NT2/D1 (cell line): ENCODE results near the gene MRC2.

Experiments used
- DNase-seq: peaks from one replicate; pipeline ENCODE4 v3.0.0-alpha.2; 2011; ENCODE audit warnings: low read depth, low spot score
- H3K27me3 ChIP-seq: 2 replicates; pipeline ENCODE4 v1.6.0; 2011; ENCODE audit warnings: mild to moderate bottlenecking; ENCODE audit not compliant: insufficient read length, insufficient read depth
- H3K36me3 ChIP-seq: 2 replicates; pipeline ENCODE4 v1.6.1; 2011; ENCODE audit warnings: mild to moderate bottlenecking, low read length, mixed read lengths; ENCODE audit not compliant: insufficient read depth, insufficient read length
- H3K4me1 ChIP-seq: 2 replicates; pipeline ENCODE4 v1.5.1; 2011; ENCODE audit not compliant: insufficient read depth, insufficient read length
- H3K4me3 ChIP-seq: 2 replicates; pipeline ENCODE4 v1.5.1; 2011; ENCODE audit warnings: low read depth; ENCODE audit not compliant: insufficient read length
- H3K9ac ChIP-seq: 2 replicates; pipeline ENCODE4 v1.6.0; 2011; ENCODE audit warnings: low read depth; ENCODE audit not compliant: insufficient read length
- H3K9me3 ChIP-seq: 2 replicates; pipeline ENCODE4 v1.5.1; 2011; ENCODE audit warnings: mild to moderate bottlenecking, low read length; ENCODE audit not compliant: insufficient read depth
- SUZ12 ChIP-seq: IDR thresholded peaks from 2 replicates; pipeline ENCODE4 v1.6.1; 2011; ENCODE audit not compliant: insufficient read length, insufficient read depth; ENCODE audit errors: extremely low read depth
- YY1 ChIP-seq: IDR thresholded peaks from 2 replicates; pipeline ENCODE4 v1.6.1; 2011; ENCODE audit not compliant: insufficient read length, insufficient read depth
- ZNF274 ChIP-seq: IDR thresholded peaks from 2 replicates; pipeline ENCODE4 v1.6.1; 2011; ENCODE audit warnings: mild to moderate bottlenecking, low read depth, low read length

The MRC2 gene

GRCh38 chr17:62678214-62678919 is 50.9 kb downstream of the MRC2 start:
- TF ChIP-seq SUZ12 = no peak
- no peak for TF ChIP-seq YY1
- no peak for TF ChIP-seq ZNF274
- no peaks in the 10 kb centered on the region for H3K9me3 ChIP-seq
- no peak overlapping the region for H3K9ac ChIP-seq
- H3K27me3 ChIP-seq = no peaks in the 10 kb centered on the region
- peaks cover 18% of the 10 kb centered on the region for H3K4me1 ChIP-seq
- no peak for DNase-seq
- H3K4me3 ChIP-seq = no peak overlapping the region
- peaks cover 82% of the 10 kb centered on the region for H3K36me3 ChIP-seq

GRCh38 chr17:62679866-62680377 is 52.5 kb downstream of the MRC2 start:
- no peak overlapping the region for H3K4me3 ChIP-seq
- H3K27me3 ChIP-seq = no peaks in the 10 kb centered on the region
- peaks cover 14% of the 10 kb centered on the region for H3K4me1 ChIP-seq
- H3K36me3 ChIP-seq = peaks cover 74% of the 10 kb centered on the region
- H3K9ac ChIP-seq = no peak overlapping the region
- no peaks in the 10 kb centered on the region for H3K9me3 ChIP-seq
- no peak for DNase-seq
- TF ChIP-seq ZNF274 (no peak), SUZ12 (no peak)

DNA sequence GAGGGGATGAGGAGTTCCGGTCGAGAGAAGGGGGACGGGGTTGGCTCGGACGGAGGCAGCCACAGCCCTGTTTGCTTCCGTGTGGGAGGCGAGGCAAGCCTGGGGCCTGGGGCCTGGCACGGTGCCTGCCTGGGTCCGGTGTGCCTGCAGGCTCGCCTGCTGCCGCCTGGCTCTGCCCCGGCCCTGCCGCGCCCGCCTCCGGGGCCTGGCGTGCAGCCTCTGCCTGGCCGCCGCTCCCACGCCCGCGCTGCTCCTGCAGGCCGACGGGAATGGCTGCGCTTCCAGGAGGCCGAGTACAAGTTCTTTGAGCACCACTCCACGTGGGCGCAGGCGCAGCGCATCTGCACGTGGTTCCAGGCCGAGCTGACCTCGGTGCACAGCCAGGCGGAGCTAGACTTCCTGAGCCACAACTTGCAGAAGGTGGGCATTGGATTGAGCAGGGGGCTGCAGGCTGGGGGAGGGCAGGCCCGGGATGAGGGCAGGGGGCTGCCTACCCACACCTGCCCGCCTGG is 53.1 kb downstream of the MRC2 start:
- peaks cover 67% of the 10 kb centered on the region for H3K36me3 ChIP-seq
- H3K4me3 ChIP-seq = no peak overlapping the region
- H3K9ac ChIP-seq = no peak overlapping the region
- H3K4me1 ChIP-seq = peaks cover 14% of the 10 kb centered on the region
- TF ChIP-seq SUZ12 = no peak
- TF ChIP-seq YY1 = no peak
- TF ChIP-seq ZNF274 = no peak
- no peaks in the 10 kb centered on the region for H3K27me3 ChIP-seq
- H3K9me3 ChIP-seq = no peaks in the 10 kb centered on the region
- no peak for DNase-seq

DNA sequence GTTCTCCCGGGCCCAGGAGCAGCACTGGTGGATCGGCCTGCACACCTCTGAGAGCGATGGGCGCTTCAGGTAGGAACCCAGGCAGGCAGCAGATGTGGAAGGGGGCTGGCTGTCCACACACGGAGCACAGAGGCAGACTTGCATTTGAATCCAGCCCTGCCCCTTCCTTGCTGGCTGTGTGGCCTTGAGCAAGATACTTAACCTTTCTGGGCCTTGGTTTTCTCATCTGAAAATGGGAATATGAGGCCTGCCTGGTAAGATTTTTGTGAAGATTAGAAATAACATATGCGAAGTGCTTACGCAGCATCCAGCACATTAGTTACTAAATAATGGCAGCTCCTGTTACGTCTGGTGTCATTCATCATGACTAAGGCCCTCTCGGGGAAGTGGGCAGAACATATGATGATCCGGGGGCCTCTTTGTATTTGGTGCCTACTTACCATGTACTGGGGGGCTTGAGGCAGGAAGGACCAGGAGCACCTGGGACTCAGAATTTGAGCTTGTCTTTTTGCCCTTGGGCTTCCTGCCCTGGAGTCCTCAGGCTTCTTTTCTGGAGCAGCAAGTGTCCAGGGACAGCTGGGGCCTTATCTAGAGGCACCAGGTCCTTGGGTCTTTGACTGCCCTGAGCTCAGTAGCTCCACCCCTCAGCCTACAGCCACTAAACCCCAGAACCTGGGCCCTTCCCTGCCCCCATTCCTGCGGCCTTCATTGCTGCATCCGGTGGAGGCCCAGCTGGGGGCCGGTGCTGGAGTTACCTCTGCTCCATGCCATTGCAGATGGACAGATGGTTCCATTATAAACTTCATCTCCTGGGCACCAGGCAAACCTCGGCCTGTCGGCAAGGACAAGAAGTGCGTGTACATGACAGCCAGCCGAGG is 53.8 kb downstream of the MRC2 start:
- TF ChIP-seq YY1 (no peak), SUZ12 (no peak), ZNF274 (no peak)

GRCh38 chr17:62681939-62682381 is 54.5 kb downstream of the MRC2 start:
- Histone ChIP-seq H3K4me1 (peaks cover 14% of the 10 kb centered on the region), H3K9me3 (no peaks in the 10 kb centered on the region), H3K36me3 (peaks cover 56% of the 10 kb centered on the region), H3K27me3 (no peaks in the 10 kb centered on the region), H3K9ac (no peak overlapping the region), H3K4me3 (no peak overlapping the region)
- DNase-seq = no peak
- TF ChIP-seq YY1 (no peak), ZNF274 (no peak), SUZ12 (no peak)

More for the DNA sequence above, 53.8 kb downstream of the MRC2 start:
- H3K4me1 ChIP-seq = peaks cover 14% of the 10 kb centered on the region
- H3K9me3 ChIP-seq = no peaks in the 10 kb centered on the region
- H3K27me3 ChIP-seq = no peaks in the 10 kb centered on the region
- H3K36me3 ChIP-seq = peaks cover 63% of the 10 kb centered on the region
- DNase-seq = no peak
- H3K9ac ChIP-seq = no peak overlapping the region
- H3K4me3 ChIP-seq = no peak overlapping the region

- Histone ChIP-seq H3K9me3 (no peaks in the 10 kb centered on the region), H3K4me3 (no peak overlapping the region), H3K36me3 (peaks cover 50% of the 10 kb centered on the region)
These were observed 56.7 kb downstream of the MRC2 start for GRCh38 chr17:62684179-62684578.

DNA sequence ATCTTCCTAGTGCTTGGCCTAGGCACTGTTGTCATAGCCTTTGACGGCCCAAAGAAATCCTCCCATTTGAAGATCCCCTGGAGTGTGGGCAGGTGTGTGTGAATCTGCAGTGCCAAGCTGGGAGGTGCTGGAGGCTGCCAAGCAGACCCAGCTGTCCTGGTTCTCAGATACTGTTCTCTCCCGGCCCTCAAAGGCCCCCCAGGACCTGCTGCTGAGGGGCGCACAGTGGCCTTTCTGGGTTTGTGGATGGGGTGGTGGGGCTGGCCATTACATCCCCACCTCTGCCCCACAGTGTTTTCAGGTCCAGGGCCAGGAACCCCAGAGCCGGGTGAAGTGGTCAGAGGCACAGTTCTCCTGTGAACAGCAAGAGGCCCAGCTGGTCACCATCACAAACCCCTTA is 60.5 kb downstream of the MRC2 start:
- DNase-seq = no peak
- peaks cover 37% of the 10 kb centered on the region for H3K36me3 ChIP-seq

More at GRCh38 chr17:62684179-62684578, 56.7 kb downstream of the MRC2 start:
- TF ChIP-seq YY1 (no peak), SUZ12 (no peak)
- no peaks in the 10 kb centered on the region for H3K27me3 ChIP-seq
- DNase-seq = no peak
- peaks cover 9% of the 10 kb centered on the region for H3K4me1 ChIP-seq
- H3K9ac ChIP-seq = no peak overlapping the region

More for the DNA sequence above, 60.5 kb downstream of the MRC2 start:
- H3K9me3 ChIP-seq = no peaks in the 10 kb centered on the region
- H3K4me1 ChIP-seq = peaks cover 3% of the 10 kb centered on the region
- no peaks in the 10 kb centered on the region for H3K27me3 ChIP-seq
- TF ChIP-seq SUZ12 (no peak), ZNF274 (no peak), YY1 (no peak)
- no peak overlapping the region for H3K9ac ChIP-seq
- no peak overlapping the region for H3K4me3 ChIP-seq
